Nucleus accumbens (tissue), 56 donors: Measurements from ENCODE around the gene LZTR1.
A peak's percentile ranks its signal among the peaks of the same experiment; 100 is the strongest.
"Not testable (repeated sequence)": the region's sequence is repeated elsewhere in the genome, so short reads cannot be mapped to it uniquely, and the experiment has no call there.

ENCODE experiments used
- DNase-seq, 56 donors: peaks; one replicate each; lab custom pipeline; 2025; lab: John Stamatoyannopoulos, UW

Gene LZTR1

GRCh38 chr22:20981787-20982562 is at the start of gene LZTR1:
Gene LZTR1 (plus strand): TSS chr22:20982297. CDS start chr22:20982372, 75 bp downstream.
- DNase-seq = peak in 54 of 56 donors; percentile 56 to 96 (median 86)

GRCh38 chr22:20933910-20934309 is 48.2 kb upstream of the LZTR1 start:
- DNase-seq = no peak

GRCh38 chr22:20935049-20935448 is 47.0 kb upstream of the LZTR1 start:
- DNase-seq = not testable (repeated sequence)

GRCh38 chr22:20935780-20936539 is 46.1 kb upstream of the LZTR1 start:
- not testable (repeated sequence) for DNase-seq

- no peak for DNase-seq
Observed at GRCh38 chr22:20937031-20937793, 44.9 kb upstream of the LZTR1 start.

GRCh38 chr22:20937794-20938671 is 44.1 kb upstream of the LZTR1 start:
- no peak for DNase-seq

GRCh38 chr22:20939457-20940185 is 42.5 kb upstream of the LZTR1 start:
- not testable (repeated sequence) for DNase-seq

GRCh38 chr22:20940186-20940651 is 41.9 kb upstream of the LZTR1 start:
- DNase-seq = no peak

- no peak for DNase-seq
Observed at GRCh38 chr22:20940904-20941385, 41.2 kb upstream of the LZTR1 start.

GRCh38 chr22:20942203-20942902 is 39.7 kb upstream of the LZTR1 start:
- not testable (repeated sequence) for DNase-seq

GRCh38 chr22:20943104-20943933 is 38.8 kb upstream of the LZTR1 start:
- DNase-seq = no peak

- no peak for DNase-seq
Observed at GRCh38 chr22:20944042-20944441, 38.1 kb upstream of the LZTR1 start.

- no peak for DNase-seq
Observed at GRCh38 chr22:20945578-20945934, 36.5 kb upstream of the LZTR1 start.

GRCh38 chr22:20946080-20946986 is 35.8 kb upstream of the LZTR1 start:
- DNase-seq = no peak

GRCh38 chr22:20946991-20947390 is 35.1 kb upstream of the LZTR1 start:
- no peak for DNase-seq

- DNase-seq = no peak
Observed at GRCh38 chr22:20948450-20948849, 33.6 kb upstream of the LZTR1 start.
